ENCODE data around the gene DNAH14.
A peak's percentile ranks its signal among the peaks of the same experiment; 100 is the strongest.

DNA sequence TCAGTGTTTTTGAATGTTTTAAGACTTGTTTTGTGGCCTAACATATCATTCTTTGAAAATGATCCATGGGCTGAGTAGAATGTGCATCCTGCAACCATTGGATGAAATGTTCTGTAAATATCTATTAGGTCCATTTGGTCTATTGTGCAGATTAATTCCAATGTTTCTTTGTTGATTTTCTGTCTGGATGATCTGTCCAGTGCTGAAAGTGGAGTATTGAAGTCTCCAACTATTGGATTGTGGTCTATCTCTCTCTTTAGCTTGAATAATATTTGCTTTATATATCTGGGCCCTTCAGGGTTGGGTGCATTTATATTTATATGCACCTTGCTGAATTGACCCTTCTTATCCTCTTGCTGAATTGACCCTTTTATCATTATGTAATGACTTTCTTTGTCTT lies 181.5 kb downstream of the DNAH14 start:
- no peak for TF ChIP-seq JUND (IDR thresholded peaks at IDR 0.05)
- TF ChIP-seq, protein P1, sequence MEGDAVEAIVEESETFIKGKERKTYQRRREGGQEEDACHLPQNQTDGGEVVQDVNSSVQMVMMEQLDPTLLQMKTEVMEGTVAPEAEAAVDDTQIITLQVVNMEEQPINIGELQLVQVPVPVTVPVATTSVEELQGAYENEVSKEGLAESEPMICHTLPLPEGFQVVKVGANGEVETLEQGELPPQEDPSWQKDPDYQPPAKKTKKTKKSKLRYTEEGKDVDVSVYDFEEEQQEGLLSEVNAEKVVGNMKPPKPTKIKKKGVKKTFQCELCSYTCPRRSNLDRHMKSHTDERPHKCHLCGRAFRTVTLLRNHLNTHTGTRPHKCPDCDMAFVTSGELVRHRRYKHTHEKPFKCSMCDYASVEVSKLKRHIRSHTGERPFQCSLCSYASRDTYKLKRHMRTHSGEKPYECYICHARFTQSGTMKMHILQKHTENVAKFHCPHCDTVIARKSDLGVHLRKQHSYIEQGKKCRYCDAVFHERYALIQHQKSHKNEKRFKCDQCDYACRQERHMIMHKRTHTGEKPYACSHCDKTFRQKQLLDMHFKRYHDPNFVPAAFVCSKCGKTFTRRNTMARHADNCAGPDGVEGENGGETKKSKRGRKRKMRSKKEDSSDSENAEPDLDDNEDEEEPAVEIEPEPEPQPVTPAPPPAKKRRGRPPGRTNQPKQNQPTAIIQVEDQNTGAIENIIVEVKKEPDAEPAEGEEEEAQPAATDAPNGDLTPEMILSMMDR (IDR thresholded peaks at IDR 0.05 in 2 of 3, conservative IDR thresholded peaks at IDR 0.05 in 1 of 3; ENCODE audit: borderline replicate concordance in 1 of 3, insufficient read depth in 1 of 3, low read depth in 2 of 3, low read length in 2 of 3): no peak
- TF ChIP-seq POLR2AphosphoS5 (IDR thresholded peaks at IDR 0.05; ENCODE audit: low read depth, low read length): no peak
- no peak for TF ChIP-seq POLR2A (IDR thresholded peaks at IDR 0.05; ENCODE audit: borderline replicate concordance, extremely low read depth, insufficient read depth, insufficient read length)
- TF ChIP-seq SP1 (IDR thresholded peaks at IDR 0.05; ENCODE audit: low read depth): no peak
- no peak for TF ChIP-seq SRF (IDR thresholded peaks at IDR 0.05; ENCODE audit: low read depth)
- TF ChIP-seq YY1 (IDR thresholded peaks at IDR 0.05; ENCODE audit: extremely low read depth, insufficient replicate concordance, low read depth, low read length): no peak
- TF ChIP-seq, protein P2, sequence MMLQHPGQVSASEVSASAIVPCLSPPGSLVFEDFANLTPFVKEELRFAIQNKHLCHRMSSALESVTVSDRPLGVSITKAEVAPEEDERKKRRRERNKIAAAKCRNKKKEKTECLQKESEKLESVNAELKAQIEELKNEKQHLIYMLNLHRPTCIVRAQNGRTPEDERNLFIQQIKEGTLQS (IDR thresholded peaks at IDR 0.05): no peak
- TF ChIP-seq, protein P3, sequence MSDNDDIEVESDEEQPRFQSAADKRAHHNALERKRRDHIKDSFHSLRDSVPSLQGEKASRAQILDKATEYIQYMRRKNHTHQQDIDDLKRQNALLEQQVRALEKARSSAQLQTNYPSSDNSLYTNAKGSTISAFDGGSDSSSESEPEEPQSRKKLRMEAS (IDR thresholded peaks at IDR 0.05): no peak
- TF ChIP-seq, protein P4, sequence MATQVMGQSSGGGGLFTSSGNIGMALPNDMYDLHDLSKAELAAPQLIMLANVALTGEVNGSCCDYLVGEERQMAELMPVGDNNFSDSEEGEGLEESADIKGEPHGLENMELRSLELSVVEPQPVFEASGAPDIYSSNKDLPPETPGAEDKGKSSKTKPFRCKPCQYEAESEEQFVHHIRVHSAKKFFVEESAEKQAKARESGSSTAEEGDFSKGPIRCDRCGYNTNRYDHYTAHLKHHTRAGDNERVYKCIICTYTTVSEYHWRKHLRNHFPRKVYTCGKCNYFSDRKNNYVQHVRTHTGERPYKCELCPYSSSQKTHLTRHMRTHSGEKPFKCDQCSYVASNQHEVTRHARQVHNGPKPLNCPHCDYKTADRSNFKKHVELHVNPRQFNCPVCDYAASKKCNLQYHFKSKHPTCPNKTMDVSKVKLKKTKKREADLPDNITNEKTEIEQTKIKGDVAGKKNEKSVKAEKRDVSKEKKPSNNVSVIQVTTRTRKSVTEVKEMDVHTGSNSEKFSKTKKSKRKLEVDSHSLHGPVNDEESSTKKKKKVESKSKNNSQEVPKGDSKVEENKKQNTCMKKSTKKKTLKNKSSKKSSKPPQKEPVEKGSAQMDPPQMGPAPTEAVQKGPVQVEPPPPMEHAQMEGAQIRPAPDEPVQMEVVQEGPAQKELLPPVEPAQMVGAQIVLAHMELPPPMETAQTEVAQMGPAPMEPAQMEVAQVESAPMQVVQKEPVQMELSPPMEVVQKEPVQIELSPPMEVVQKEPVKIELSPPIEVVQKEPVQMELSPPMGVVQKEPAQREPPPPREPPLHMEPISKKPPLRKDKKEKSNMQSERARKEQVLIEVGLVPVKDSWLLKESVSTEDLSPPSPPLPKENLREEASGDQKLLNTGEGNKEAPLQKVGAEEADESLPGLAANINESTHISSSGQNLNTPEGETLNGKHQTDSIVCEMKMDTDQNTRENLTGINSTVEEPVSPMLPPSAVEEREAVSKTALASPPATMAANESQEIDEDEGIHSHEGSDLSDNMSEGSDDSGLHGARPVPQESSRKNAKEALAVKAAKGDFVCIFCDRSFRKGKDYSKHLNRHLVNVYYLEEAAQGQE (IDR thresholded peaks at IDR 0.05; ENCODE audit: low read depth): peak; percentile 32
- no peak for TF ChIP-seq ZFX (IDR thresholded peaks at IDR 0.05)
- no peak for TF ChIP-seq EZH2 (IDR thresholded peaks at IDR 0.05)
- TF ChIP-seq RAD21 (IDR thresholded peaks at IDR 0.05; ENCODE audit: low read depth): no peak
